Ovary (tissue), 9 donors: Measurements from ENCODE around the gene TERT. TPM values are rescaled to one million over a fixed set of nuclear protein-coding genes. Genes with fewer than 3 reads are reported as not detected.

ENCODE experiments used
- DNase-seq, 5 donors: peaks; one replicate each; pipeline ENCODE4 v3.0.0-alpha.2; 2019 to 2020
- H3K27ac ChIP-seq, 2 donors: fragments of 200-600 bp; one replicate each; pipeline versions ENCODE4 v1.5.1 to v1.8.0; 2019 to 2022
- H3K27me3 ChIP-seq: fragments of 200-600 bp; one replicate; pipeline ENCODE4 v1.8.0; 2022
- H3K36me3 ChIP-seq: fragments of 200-600 bp; sonication (generic); one replicate; pipeline ENCODE4 v1.5.1; 2019
- H3K4me1 ChIP-seq: one replicate; pipeline ENCODE4 v1.8.1; 2013; ENCODE audit warnings: mild to moderate bottlenecking, moderate library complexity; ENCODE audit not compliant: insufficient read depth
- H3K4me3 ChIP-seq: fragments of 200-600 bp; sonication (generic); one replicate; pipeline ENCODE4 v1.5.1; 2017
- H3K9me3 ChIP-seq, 2 donors: fragments of 200-600 bp in 1 of 2; sonication (generic) in 1 of 2; one replicate each; pipeline versions ENCODE4 v1.5.1 to v1.8.1; 2013 to 2019; ENCODE audit warnings: mild to moderate bottlenecking in 1 of 2, moderate library complexity in 1 of 2
- CTCF ChIP-seq, 3 donors: fragments of 450-650 bp in 2 of 3; fragments of 200-600 bp in 1 of 3; IDR thresholded peaks; one replicate each; pipeline versions ENCODE4 v1.5.1 to v1.8.0; 2016 to 2022; ENCODE audit warnings: antibody characterized with exemption in 3 of 3, mild to moderate bottlenecking in 1 of 3
- EP300 ChIP-seq: sonication (generic); formaldehyde crosslinking; IDR thresholded peaks from one replicate; pipeline ENCODE4 v1.6.1; 2017; ENCODE audit warnings: antibody characterized with exemption
- POLR2A ChIP-seq: fragments of 450-650 bp; IDR thresholded peaks from one replicate; pipeline ENCODE4 v1.6.1; 2017; ENCODE audit warnings: antibody characterized with exemption, mild to moderate bottlenecking, moderate library complexity
- WGBS, 3 donors: extraction: QIAGEN DNeasy Blood & Tissue Kit in 1 of 3; methylation state at CpG; one replicate each; pipeline versions ENCODE4 v1.1.5 to v1.1.7; 2013 to 2017; 5-methylcytosine and 5-hydroxymethylcytosine counted together
- intact Hi-C, 4 donors: fragments of 100-400 bp; cut with DNase I; formaldehyde crosslinking; loops; one replicate each; pipeline versions ENCODE4 v1.11.0 to v1.15.1; 2022 to 2023
- polyA plus RNA-seq, 2 donors: library from polyadenylated mRNA; stranded (reverse); fragments of 200-250 nt in 1 of 2; fragments of 350-450 nt in 1 of 2; fragmentation: Illumina TruSeq in 1 of 2; extraction: RNeasy Lipid Tissue Mini Kit (QIAGEN cat#74804) in 1 of 2; gene quantifications; one replicate each; pipeline ENCODE4 v1.2.3, GENCODE V29; 2013 to 2014
- total RNA-seq, 7 donors: library from RNA; depleted of rRNA in 2 of 7; stranded (reverse); fragments of >200 nt in 2 of 7; fragmentation: NEBNext Ultra II Directional in 3 of 7; extraction: Animal tissue kit (Norgen Biotek cat#: 25700) in 3 of 7; gene quantifications; one replicate each; pipeline versions ENCODE4 v1.1.0 to v1.2.4, GENCODE V29; 2016 to 2023
- donor health status: DM: no; HTN: no; CAD: no; lungs with moderate emphysema.
- donor health status: DM: no; HTN: no; CAD: no.
- donor health status: Bipolar disorder and iron deficiency.
- donor health status: DM: yes; HTN: yes; CAD: no.
- donor health status: DM: no; HTN: no; CAD: no.
- donor health status: DM: yes; HTN: yes; CAD: no.

TERT gene
- total and polyA plus RNA-seq, 9 donors = 0.10 to 3.1 TPM; not detected in 7

GRCh38 chr5:1240496-1241260 is 54.2 kb downstream of the TERT start:
- H3K9me3 ChIP-seq = no peaks in the 10 kb centered on the region
- 79 to 84% (median 82%) methylated on average over 29 of the region's 29 CpGs for WGBS, 3 donors
- H3K4me3 ChIP-seq = no peak overlapping the region
- TF ChIP-seq EP300 = no peak
- TF ChIP-seq POLR2A = no peak
- TF ChIP-seq CTCF (IDR thresholded peaks at IDR 0.05) = no peak
- no peaks in the 10 kb centered on the region for H3K27me3 ChIP-seq
- H3K36me3 ChIP-seq = no peaks in the 10 kb centered on the region
- no peak for DNase-seq
- no peaks in the 10 kb centered on the region for H3K4me1 ChIP-seq
- H3K27ac ChIP-seq = no peak overlapping the region
- intact Hi-C loops = no loop called here

- Histone ChIP-seq H3K4me3 (no peak overlapping the region), H3K4me1 (no peaks in the 10 kb centered on the region), H3K9me3 (no peaks in the 10 kb centered on the region), H3K36me3 (no peaks in the 10 kb centered on the region), H3K27ac (no peak overlapping the region), H3K27me3 (no peaks in the 10 kb centered on the region)
- intact Hi-C loops = no loop called here
- TF ChIP-seq POLR2A = no peak
- TF ChIP-seq CTCF (IDR thresholded peaks at IDR 0.05) = no peak
- TF ChIP-seq EP300 = no peak
- WGBS, 3 donors = 69 to 71% (median 70%) methylated on average over 21 to 22 of the region's 22 CpGs
- DNase-seq = no peak
Measured at GRCh38 chr5:1239505-1240251, 55.2 kb downstream of the TERT start.

- no peak overlapping the region for H3K27ac ChIP-seq
- no peaks in the 10 kb centered on the region for H3K4me1 ChIP-seq
- TF ChIP-seq POLR2A = no peak
- TF ChIP-seq EP300 = no peak
- no peak for TF ChIP-seq CTCF (IDR thresholded peaks at IDR 0.05)
- intact Hi-C loops = no loop called here
- no peaks in the 10 kb centered on the region for H3K9me3 ChIP-seq
- no peak overlapping the region for H3K4me3 ChIP-seq
- 90 to 97% (median 92%) methylated on average over 1 of the region's 1 CpG for WGBS, 3 donors
- no peaks in the 10 kb centered on the region for H3K27me3 ChIP-seq
- no peaks in the 10 kb centered on the region for H3K36me3 ChIP-seq
- no peak for DNase-seq
Measured at GRCh38 chr5:1235838-1236237, 59.0 kb downstream of the TERT start.

- H3K27me3 ChIP-seq = no peaks in the 10 kb centered on the region
Measured at GRCh38 chr5:1235379-1235778, 59.5 kb downstream of the TERT start.

GRCh38 chr5:1232780-1233179 is 62.1 kb downstream of the TERT start:
- DNase-seq = no peak
- Histone ChIP-seq H3K27ac (no peak overlapping the region), H3K36me3 (no peaks in the 10 kb centered on the region), H3K4me1 (no peaks in the 10 kb centered on the region), H3K9me3 (no peaks in the 10 kb centered on the region), H3K27me3 (no peaks in the 10 kb centered on the region), H3K4me3 (no peak overlapping the region)
- no peak for TF ChIP-seq EP300
- no peak for TF ChIP-seq CTCF (IDR thresholded peaks at IDR 0.05)
- no peak for TF ChIP-seq POLR2A
- intact Hi-C loops = no loop called here
- 86 to 90% (median 87%) methylated on average over 19 to 25 of the region's 25 CpGs for WGBS, 3 donors

More at GRCh38 chr5:1235379-1235778, 59.5 kb downstream of the TERT start:
- 59 to 75% (median 66%) methylated on average over 8 of the region's 8 CpGs for WGBS, 3 donors
- no peak for TF ChIP-seq POLR2A
- DNase-seq = no peak
- Histone ChIP-seq H3K4me3 (no peak overlapping the region), H3K27ac (no peak overlapping the region), H3K9me3 (no peaks in the 10 kb centered on the region), H3K36me3 (no peaks in the 10 kb centered on the region), H3K4me1 (no peaks in the 10 kb centered on the region)
- intact Hi-C loops = no loop called here
